Kidney epithelial cell (primary cell): ENCODE measurements around the gene BNC2. TPM values are rescaled to one million over a fixed set of nuclear protein-coding genes. Genes with fewer than 3 reads are reported as not detected.

Experiments
- DNase-seq: peaks from one replicate; pipeline ENCODE4 v3.0.0-alpha.2; 2010; ENCODE audit warnings: low read depth
- H3K27me3 ChIP-seq: 2 replicates; pipeline ENCODE4 v1.6.0; 2011; ENCODE audit warnings: low read length; ENCODE audit not compliant: control insufficient read depth, insufficient read depth
- H3K36me3 ChIP-seq: 2 replicates; pipeline ENCODE4 v1.5.1; 2011; ENCODE audit warnings: low read length; ENCODE audit not compliant: control insufficient read depth, insufficient read depth
- H3K4me3 ChIP-seq: 2 replicates; pipeline ENCODE4 v1.5.1; 2011; ENCODE audit warnings: low read depth, mild to moderate bottlenecking, control low read depth, low read length
- CTCF ChIP-seq: IDR thresholded peaks from 2 replicates; pipeline ENCODE4 v1.5.1; 2011; ENCODE audit warnings: mild to moderate bottlenecking, moderate library complexity, low read length, control low read depth, inconsistent platforms; ENCODE audit not compliant: insufficient read depth, poor library complexity, severe bottlenecking
- total RNA-seq: library from RNA; depleted of rRNA; stranded (reverse); fragments of >200 nt; gene quantifications from 2 replicates; pipeline ENCODE4 v1.2.3, GENCODE V29; 2015

BNC2 gene
- total RNA-seq, 1 donor from 2014 or later, result 1.5 TPM

DNA sequence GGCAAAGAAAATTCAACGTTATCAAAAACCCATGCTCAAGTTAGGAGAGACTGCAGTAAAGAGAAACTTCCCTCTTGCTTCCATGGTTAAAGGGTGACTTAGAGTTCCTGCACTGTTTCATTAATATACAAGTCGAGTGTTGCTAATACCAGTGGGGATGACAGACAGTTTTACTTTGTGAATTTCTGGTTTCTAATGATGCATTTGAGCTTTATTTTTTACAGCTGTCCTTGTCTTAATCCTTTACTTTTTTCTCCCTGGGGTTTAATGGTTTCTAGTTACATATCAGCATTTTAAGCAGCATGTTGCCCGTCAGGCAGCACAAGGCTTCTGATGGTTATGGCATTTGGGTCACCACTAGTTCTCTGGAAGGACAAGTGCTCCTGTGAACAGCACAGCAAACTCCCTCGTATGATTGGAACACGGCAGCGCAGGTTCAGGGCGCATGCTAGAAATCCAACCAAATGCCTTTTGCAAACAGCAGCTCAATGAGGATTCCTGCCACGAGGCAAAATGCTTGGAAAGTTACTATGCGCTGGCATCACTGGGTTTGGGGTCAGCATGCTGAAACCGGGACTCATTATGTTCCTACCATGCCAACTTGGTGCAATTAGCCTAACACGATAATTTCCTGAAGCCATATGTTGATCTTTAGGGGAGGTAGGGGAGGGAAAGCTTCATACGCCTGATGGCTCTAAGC is 463.8 kb downstream of the BNC2 start:
- H3K27me3 ChIP-seq, result no peaks in the 10 kb centered on the region
- H3K36me3 ChIP-seq, result no peaks in the 10 kb centered on the region
- no peak for TF ChIP-seq CTCF
- DNase-seq, result no peak
- no peak overlapping the region for H3K4me3 ChIP-seq

- no peak for TF ChIP-seq CTCF
- Histone ChIP-seq H3K27me3 (no peaks in the 10 kb centered on the region), H3K36me3 (no peaks in the 10 kb centered on the region), H3K4me3 (no peak overlapping the region)
- no peak for DNase-seq
Observed at GRCh38 chr9:16405421-16405820, 465.0 kb downstream of the BNC2 start.

DNA sequence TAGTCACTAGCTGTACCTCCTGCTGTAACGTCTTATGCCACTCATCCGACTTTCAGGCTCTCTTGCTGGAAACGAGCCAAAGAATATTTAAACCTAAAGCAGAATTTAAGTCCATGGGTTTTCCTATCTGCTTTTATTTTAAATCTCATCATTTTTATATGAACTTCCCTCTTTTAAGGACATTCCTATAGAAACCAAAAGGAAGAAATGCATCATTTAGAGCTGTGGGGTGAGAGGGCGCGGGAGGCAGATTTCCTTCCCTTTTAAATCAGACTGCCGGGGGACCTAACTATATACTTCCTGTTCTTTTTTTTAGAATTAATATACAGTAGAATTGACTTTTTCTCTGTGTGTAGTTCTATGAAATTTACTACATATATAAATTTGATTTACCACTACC is 468.8 kb downstream of the BNC2 start:
- DNase-seq, result no peak
- Histone ChIP-seq H3K27me3 (no peaks in the 10 kb centered on the region), H3K36me3 (no peaks in the 10 kb centered on the region), H3K4me3 (no peak overlapping the region)
- TF ChIP-seq CTCF, result no peak

- no peak for DNase-seq
- Histone ChIP-seq H3K27me3 (no peaks in the 10 kb centered on the region), H3K4me3 (no peak overlapping the region), H3K36me3 (no peaks in the 10 kb centered on the region)
- no peak for TF ChIP-seq CTCF
Observed at GRCh38 chr9:16398691-16399090, 471.8 kb downstream of the BNC2 start.

GRCh38 chr9:16396389-16396788 is 474.1 kb downstream of the BNC2 start:
- no peak for TF ChIP-seq CTCF
- H3K4me3 ChIP-seq, result no peak overlapping the region
- H3K36me3 ChIP-seq, result no peaks in the 10 kb centered on the region
- DNase-seq, result no peak
- H3K27me3 ChIP-seq, result no peaks in the 10 kb centered on the region

- DNase-seq, result no peak
- Histone ChIP-seq H3K4me3 (no peak overlapping the region), H3K27me3 (no peaks in the 10 kb centered on the region), H3K36me3 (no peaks in the 10 kb centered on the region)
- no peak for TF ChIP-seq CTCF
Observed at GRCh38 chr9:16391369-16391768, 479.1 kb downstream of the BNC2 start.
